ENCODE measurements around the gene HDAC8.

- no peak for TF ChIP-seq CTCF (IDR thresholded peaks at IDR 0.05)
- TF ChIP-seq EZH2 (IDR thresholded peaks at IDR 0.05; ENCODE audit: borderline replicate concordance, insufficient read depth, low read depth, low read length, poor library complexity, severe bottlenecking): no peak
Observed at GRCh38 chrX:72387247-72387646, 185.4 kb downstream of the HDAC8 start.

All from B cell (primary cell).